Measurements from ENCODE around the gene UBL7.

UBL7 gene

DNA sequence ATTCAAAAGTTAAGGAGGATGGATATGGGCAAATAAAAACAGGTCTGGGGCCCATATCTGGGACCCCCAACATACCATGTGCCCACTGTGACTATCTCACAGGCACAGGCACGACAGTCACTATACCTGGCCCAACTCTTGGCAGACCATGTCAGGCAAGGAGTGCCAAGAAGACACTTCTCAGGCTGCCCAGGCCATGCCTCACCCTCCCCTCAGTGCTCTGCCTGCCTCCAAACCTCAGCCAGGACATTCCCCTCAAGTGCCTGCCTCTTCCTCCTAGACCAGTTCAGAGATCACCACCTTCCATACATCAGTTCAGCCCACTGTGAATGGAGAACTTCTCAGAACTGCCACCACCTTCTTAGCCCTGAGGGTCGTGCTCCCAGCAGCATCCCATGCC is 22.8 kb downstream of the UBL7 start:
- DNase-seq: no peak

- DNase-seq: no peak
These were observed 26.5 kb downstream of the UBL7 start for GRCh38 chr15:74434263-74435136.

DNA sequence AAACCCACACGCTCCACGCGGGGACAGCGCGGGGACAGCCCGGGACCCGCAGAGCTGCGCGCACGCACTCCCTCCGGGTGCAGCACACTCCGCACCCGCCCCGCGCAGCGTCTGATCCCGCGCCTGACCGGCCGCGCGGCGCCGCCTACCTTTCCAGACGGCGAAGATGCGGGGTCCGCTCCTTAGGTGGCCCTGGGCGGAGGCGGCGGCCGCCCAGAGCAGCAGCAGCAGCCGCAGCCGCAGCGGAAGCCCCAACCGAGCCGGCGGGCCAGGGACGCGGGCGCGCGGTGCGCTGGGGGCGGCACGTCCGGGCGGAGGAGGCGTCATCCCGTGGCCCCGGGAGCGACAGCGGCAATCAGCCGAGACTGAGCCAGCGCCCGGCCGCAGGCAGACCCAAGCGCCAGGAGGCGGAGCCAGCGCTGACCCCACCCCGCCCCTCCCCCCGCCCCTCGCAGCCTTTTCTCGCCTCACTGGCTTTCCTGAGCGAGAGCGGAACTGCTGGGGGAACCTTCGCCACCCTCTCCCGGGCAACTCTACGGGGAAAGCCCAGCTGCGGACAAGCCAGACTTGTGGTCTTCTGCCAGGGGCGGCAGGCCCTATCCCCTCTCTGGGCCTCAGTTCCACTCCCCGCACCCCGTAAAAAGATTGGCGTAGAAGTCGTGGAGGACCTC is 27.2 kb downstream of the UBL7 start, which contains the start of gene SEMA7A:
Gene SEMA7A, minus strand, starts transcription at position 367 of the 671 bp plus-strand sequence. Its CDS starts 40 bp downstream, at position 327.
- peak; percentile 81 for DNase-seq

GRCh38 chr15:74432968-74433591 is 27.9 kb downstream of the UBL7 start:
- DNase-seq: no peak

DNA sequence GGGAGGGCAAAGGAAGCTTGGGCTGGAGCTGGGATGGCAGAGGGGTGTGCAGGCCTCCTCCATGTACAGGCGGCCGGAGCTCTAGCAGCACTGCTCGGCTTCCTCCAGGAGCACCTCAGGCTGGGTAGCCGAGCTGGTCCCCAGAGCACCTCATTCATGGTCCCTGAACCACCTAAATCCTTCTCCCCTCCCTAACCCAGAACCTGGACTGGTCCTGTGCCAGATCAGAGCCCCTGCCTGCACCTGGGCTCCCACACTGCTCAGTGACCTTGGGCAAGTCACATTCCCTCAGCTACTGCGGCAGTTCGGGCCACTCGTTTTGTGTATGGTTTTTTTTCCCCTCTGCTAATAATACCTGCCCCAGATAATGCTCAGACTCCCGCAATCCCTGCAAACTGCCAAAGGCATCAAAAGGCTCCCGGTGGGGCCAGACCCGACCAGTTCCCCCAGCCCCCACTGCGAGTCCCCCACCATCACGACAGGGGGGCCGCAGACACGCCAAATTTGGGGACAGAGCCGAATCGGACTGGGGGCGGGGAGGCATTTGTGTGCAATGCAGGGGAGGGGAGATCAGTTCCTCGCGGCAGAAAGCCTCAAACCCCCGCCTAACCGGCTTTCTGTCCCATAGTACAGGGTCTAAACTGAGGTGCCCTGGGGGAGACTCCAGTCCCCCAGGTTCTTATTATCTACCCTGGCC is 28.5 kb downstream of the UBL7 start:
- no peak for DNase-seq

DNA sequence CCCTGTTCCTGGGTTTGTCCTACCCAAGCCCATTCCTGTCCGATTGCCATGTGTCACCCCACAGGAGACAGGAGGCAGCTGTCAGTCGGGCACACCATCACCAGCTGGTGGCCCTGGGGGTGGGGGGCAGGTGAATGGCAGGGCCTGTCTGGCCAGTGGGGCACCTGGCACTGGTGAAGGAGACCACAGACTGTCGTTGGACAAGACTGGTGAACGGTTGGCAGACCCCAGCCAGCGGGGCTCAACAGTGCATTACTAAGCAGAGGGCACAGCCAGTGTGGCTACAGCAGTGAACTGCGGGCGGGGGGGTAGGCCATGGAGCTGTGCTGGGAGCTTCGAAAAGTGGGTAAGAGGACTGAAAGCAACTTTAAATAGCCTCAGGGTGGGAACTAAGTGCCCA is 29.3 kb downstream of the UBL7 start:
- DNase-seq: peak; percentile 22

- no peak for DNase-seq
These were observed 29.8 kb downstream of the UBL7 start for GRCh38 chr15:74431116-74431515.

DNA sequence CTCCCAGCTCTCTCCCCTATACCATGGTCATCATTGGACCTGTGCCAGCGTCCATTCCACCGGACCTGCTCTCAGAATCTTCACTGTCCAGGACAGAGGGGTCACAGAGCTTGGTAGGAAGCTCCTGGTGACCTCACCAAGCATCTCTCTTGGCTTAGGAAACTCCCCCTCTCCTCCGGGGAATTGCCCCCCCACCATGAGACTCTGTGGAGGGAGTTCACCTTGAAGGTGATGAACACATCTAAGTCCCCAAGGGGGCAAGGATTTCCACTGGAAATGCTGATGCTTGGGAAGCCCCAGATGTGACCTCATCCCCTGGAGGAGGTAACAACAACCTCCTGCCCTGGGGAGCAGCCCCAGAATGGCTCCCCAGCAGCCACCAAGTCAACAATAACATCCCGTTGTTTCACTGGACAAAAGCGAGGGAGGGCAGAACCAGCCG is 30.4 kb downstream of the UBL7 start:
- no peak for DNase-seq

DNA sequence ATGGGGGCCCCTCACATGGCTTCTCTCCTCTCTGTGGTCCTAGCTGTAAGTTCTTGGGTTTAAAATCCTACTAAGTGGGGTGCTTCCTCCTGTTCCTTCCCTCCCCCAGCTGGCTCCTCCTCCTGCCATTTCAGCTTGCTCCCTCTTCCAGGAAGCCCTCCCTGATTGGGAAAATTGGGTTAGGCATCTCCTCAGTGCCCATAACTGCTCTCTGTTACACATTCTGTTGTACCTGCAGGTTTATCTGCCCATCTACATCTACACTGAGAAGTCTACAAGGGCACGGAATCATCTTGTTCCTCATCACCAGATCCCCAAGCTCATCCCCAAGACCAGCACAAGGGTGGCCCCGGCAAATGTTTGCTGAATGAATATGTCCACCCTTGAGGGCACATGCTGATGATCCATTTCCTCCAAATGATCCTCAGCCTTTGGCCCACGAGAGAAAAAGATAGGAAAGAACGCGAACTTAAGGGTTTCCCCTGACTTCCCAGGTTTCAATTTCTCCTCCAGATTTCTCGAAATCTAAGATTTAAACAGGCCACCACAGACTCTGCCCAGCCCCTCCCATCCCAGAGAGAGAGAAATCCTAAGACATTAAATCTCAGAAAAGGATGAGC is 31.1 kb downstream of the UBL7 start:
- no peak for DNase-seq

GRCh38 chr15:74428970-74429780 is 31.8 kb downstream of the UBL7 start:
- DNase-seq: no peak

DNA sequence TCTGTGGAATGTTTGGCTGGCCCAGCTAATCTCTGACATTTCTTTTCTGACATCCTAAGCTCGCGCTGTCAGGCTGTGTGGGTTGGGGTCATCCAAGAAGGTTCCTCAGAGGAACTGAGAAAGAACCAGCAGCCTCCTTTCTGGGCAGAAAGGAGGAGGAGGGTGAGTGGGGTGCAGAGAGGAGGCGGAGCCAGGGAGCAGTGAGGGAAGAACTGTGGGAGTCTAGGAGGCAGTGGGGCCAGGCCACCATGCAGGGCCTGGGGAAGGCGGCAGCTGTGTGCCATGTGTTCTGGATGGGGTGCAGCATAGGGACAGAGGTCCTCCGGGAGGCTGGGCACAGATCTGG is 32.5 kb downstream of the UBL7 start:
- DNase-seq: no peak

- DNase-seq: no peak
These were observed 33.1 kb downstream of the UBL7 start for GRCh38 chr15:74427607-74428441.

DNA sequence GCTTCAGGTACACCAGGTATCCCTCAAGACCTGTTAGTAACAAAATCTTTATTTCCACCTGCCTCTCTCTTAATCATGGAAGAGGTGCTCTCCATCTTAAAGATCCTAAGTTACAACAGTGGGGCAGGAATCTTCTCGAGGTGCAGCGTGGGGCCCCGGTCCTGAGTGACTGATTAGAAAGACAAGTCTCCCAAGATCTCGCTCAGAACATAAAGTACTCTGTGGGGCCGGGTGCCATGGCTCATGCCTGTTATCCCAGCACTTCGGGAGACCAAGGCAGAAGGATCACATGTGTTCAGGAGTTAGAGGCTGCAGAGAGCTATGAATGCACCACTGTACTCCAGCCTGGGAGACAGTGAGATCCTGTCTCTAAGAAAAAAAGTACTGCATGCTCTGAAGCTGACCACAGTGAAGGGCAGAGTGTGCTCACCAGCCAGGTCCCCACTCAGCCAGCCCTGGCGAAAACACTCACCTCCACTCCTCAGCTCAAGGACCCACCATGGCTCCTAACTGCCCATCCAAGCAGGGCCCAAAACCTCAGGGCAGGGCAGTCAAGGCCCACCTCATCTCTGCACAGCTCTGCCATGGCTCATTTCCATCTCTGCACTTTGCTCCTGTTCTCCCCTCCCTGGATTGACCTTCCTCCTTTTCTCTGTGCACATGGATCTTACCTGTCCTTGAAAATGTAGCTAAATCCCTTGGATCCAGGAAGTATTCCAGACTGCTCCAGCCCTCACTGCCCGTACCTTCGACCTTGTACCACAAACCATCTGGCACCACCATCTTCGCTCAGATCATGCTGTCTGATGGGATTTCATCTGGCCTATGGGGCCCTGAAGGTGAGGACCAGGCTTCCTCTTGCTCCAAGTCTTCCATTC is 34.3 kb downstream of the UBL7 start:
- no peak for DNase-seq

- no peak for DNase-seq
These were observed 35.3 kb downstream of the UBL7 start for GRCh38 chr15:74425630-74426029.

GRCh38 chr15:74424901-74425528 is 35.9 kb downstream of the UBL7 start:
- DNase-seq: no peak

- no peak for DNase-seq
These were observed 37.3 kb downstream of the UBL7 start for GRCh38 chr15:74423431-74424257.

GRCh38 chr15:74422652-74423430 is 38.1 kb downstream of the UBL7 start:
- no peak for DNase-seq

- DNase-seq: no peak
These were observed 38.7 kb downstream of the UBL7 start for GRCh38 chr15:74422265-74422651.

Data from stimulated activated CD4-positive, alpha-beta T cell treated with anti-CD3 and anti-CD28 coated beads, Interleukin-1b, Interleukin-23, amount 100 ng/mL, for 48 hours (primary cell).